Spinal cord (tissue), 10 donors: Measurements from ENCODE around the gene DDX28. TPM values are rescaled to one million over a fixed set of nuclear protein-coding genes. Genes with fewer than 3 reads are reported as not detected.

Experiments used
- DNase-seq, 6 donors: peaks; one replicate each; pipeline versions ENCODE4 v3.0.0 to v3.0.0-alpha.2; 2013 to 2015; ENCODE audit warnings: low spot score in 6 of 6, low read depth in 4 of 6
- H3K27ac ChIP-seq: one replicate; pipeline ENCODE4 v1.5.1; 2013; ENCODE audit warnings: low read depth, low read length, control low read depth
- H3K27me3 ChIP-seq: one replicate; pipeline ENCODE4 v1.6.1; 2013; ENCODE audit warnings: low read length; ENCODE audit not compliant: control insufficient read depth, insufficient read depth
- H3K36me3 ChIP-seq: one replicate; pipeline ENCODE4 v1.6.1; 2013; ENCODE audit warnings: low read length; ENCODE audit not compliant: control insufficient read depth, insufficient read depth
- H3K4me1 ChIP-seq: one replicate; pipeline ENCODE4 v1.6.1; 2013; ENCODE audit warnings: low read length; ENCODE audit not compliant: control insufficient read depth, insufficient read depth
- H3K4me3 ChIP-seq: one replicate; pipeline ENCODE4 v1.5.1; 2013; ENCODE audit warnings: low read depth, low read length, control low read depth
- H3K9me3 ChIP-seq: one replicate; pipeline ENCODE4 v1.6.1; 2013; ENCODE audit warnings: low read length; ENCODE audit not compliant: control insufficient read depth, insufficient read depth
- WGBS: methylation state at CpG from one replicate; pipeline ENCODE4 v1.1.5; 2013; ENCODE audit warnings: missing lambda C conversion rate; ENCODE audit not compliant: insufficient coverage; 5-methylcytosine and 5-hydroxymethylcytosine counted together
- long read RNA-seq, 4 donors: transcript quantifications; one replicate each; lab custom pipeline, GENCODE V29; 2026
- polyA plus RNA-seq, 2 donors: library from polyadenylated mRNA; unstranded; fragments of 120-200 nt; gene quantifications; one replicate each; pipeline ENCODE4 v1.2.1, GENCODE V29; 2013; ENCODE audit not compliant: insufficient read length in 2 of 2
- total RNA-seq, 2 donors: library from RNA; depleted of rRNA in 1 of 2; stranded (reverse); fragments of 120-200 nt in 1 of 2; fragments of >200 nt in 1 of 2; gene quantifications; one replicate each; pipeline versions ENCODE4 v1.2.3 to v1.2.4, GENCODE V29; 2013 to 2014
- donor health status: healthy.

Gene DDX28, protein sequence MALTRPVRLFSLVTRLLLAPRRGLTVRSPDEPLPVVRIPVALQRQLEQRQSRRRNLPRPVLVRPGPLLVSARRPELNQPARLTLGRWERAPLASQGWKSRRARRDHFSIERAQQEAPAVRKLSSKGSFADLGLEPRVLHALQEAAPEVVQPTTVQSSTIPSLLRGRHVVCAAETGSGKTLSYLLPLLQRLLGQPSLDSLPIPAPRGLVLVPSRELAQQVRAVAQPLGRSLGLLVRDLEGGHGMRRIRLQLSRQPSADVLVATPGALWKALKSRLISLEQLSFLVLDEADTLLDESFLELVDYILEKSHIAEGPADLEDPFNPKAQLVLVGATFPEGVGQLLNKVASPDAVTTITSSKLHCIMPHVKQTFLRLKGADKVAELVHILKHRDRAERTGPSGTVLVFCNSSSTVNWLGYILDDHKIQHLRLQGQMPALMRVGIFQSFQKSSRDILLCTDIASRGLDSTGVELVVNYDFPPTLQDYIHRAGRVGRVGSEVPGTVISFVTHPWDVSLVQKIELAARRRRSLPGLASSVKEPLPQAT
- 1 to 10 TPM; 6.9 to 7.4 TPM for total RNA-seq
- 1 to 10 TPM; 8.2 to 9.7 TPM for polyA plus RNA-seq
- long read RNA-seq, donor 1, transcript DDX28-201 (1 exons, 2,169 nt), result major isoform, 8 of 8 reads
- long read RNA-seq, donor 1, partial matches to known transcripts, result 0 of 8 reads
- long read RNA-seq, donor 1, other reads (novel, unspliced or antisense), result 0 of 8 reads
- long read RNA-seq, donor 2, partial matches to known transcripts, result 0 of 2 reads
- long read RNA-seq, donor 2, other reads (novel, unspliced or antisense), result 0 of 2 reads
- long read RNA-seq, donor 3, partial matches to known transcripts, result 0 of 4 reads
- long read RNA-seq, donor 3, other reads (novel, unspliced or antisense), result 0 of 4 reads
- long read RNA-seq, donor 4, transcript DDX28-201 (1 exons, 2,169 nt), result major isoform, 13 of 13 reads
- long read RNA-seq, donor 4, partial matches to known transcripts, result 0 of 13 reads
- long read RNA-seq, donor 4, other reads (novel, unspliced or antisense), result 0 of 13 reads

DNA sequence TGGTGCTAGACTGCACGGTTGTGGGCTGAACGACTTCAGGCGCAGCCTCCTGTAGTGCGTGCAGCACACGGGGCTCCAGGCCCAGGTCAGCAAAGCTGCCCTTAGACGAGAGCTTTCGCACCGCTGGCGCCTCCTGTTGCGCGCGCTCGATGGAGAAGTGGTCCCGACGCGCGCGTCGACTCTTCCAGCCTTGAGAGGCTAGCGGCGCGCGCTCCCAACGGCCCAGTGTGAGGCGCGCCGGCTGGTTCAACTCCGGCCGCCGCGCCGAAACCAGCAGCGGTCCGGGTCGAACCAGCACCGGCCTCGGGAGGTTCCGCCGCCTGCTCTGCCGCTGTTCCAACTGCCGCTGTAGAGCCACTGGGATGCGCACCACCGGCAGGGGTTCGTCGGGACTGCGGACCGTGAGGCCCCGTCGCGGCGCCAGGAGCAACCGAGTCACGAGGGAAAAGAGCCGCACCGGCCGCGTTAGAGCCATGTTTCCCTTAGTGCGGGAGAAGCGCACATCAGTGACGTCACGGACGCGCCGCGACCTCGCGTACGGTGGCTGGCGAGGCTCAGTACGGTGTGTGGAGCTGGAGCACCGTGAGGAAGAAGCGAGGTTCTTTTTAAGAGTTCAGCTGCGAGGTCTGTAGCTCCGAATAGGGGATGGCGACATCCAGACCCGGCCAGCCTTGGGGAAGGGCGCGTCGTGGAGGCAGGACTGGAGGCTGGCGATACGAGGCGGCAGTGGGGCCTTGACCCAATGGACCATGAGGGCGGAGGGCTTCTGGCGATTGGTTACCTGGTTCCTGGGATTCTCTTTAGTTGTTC lies at the start of gene DDX28, which contains the start of gene DUS2:
Gene DDX28, minus strand, starts transcription at position 505 of the 810 bp plus-strand sequence. Its CDS starts 30 bp downstream, at position 475.
Gene DUS2, plus strand, starts transcription at position 557 of the 810 bp plus-strand sequence. CDS start 14,740 bp downstream, outside the sequence.
- under 1% methylated on average over 84 of the region's 84 CpGs for WGBS

DNA sequence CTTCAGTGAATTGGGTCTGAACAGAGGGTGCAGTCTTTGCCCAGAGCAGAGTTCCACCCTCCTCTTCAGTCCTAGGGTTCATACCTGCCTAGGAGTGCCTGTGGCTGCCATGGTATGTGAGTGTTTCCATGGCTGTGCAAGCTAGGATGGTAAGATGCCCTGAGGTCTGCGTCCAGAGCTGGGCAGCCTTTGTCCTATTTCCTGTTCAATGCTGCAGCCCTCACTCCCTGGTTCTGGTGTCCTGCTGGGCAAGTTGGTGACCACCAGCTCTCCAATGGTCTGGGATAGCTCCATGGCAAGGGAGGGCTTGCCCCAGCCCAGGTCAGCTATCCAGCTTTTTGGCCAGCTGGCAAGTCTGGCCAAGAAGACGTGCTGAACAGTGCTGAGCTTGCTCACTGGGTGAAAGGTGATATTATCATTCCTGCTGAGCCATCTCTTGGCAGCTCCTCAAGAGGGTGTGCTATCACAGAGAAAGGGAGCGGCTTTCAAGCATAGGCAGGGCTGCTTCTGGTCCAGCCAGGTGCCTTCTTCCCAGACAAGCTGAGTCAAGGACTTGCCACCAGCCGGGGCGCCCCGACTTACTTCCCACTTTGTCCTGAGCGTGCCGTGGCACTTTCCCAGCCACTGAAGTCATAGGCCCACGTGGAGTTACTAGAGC lies 49.1 kb upstream of the DDX28 start:
- 89% methylated on average over 6 of the region's 9 CpGs for WGBS

More for the DNA sequence above, at the start of gene DDX28, which contains the start of gene DUS2:
- Histone ChIP-seq H3K27ac (peak within 1 kb of the TSS; percentile 80), H3K9me3 (no peaks in the 10 kb centered on the region), H3K4me1 (peaks cover 24% of the 10 kb centered on the region), H3K36me3 (peaks cover 24% of the 10 kb centered on the region), H3K4me3 (peak within 1 kb of the TSS; percentile 97), H3K27me3 (no peaks in the 10 kb centered on the region)
- peak; percentile 88 to 98 (median 92) for DNase-seq

GRCh38 chr16:68071518-68071901 lies 48.5 kb upstream of the DDX28 start:
- DNase-seq, result no peak
- H3K4me1 ChIP-seq, result no peaks in the 10 kb centered on the region
- no CpG with 5 or more reads among the region's 1 CpG for WGBS
- H3K27me3 ChIP-seq, result no peaks in the 10 kb centered on the region
- no peak overlapping the region for H3K4me3 ChIP-seq
- H3K27ac ChIP-seq, result no peak overlapping the region
- H3K9me3 ChIP-seq, result no peaks in the 10 kb centered on the region
- peaks cover 76% of the 10 kb centered on the region for H3K36me3 ChIP-seq

More for the DNA sequence above, 49.1 kb upstream of the DDX28 start:
- H3K27me3 ChIP-seq, result no peaks in the 10 kb centered on the region
- H3K9me3 ChIP-seq, result no peaks in the 10 kb centered on the region
- no peak overlapping the region for H3K4me3 ChIP-seq
- H3K4me1 ChIP-seq, result no peaks in the 10 kb centered on the region
- DNase-seq, result peak in 1 of 6 donors; percentile 63
- H3K27ac ChIP-seq, result no peak overlapping the region
- peaks cover 81% of the 10 kb centered on the region for H3K36me3 ChIP-seq

DNA sequence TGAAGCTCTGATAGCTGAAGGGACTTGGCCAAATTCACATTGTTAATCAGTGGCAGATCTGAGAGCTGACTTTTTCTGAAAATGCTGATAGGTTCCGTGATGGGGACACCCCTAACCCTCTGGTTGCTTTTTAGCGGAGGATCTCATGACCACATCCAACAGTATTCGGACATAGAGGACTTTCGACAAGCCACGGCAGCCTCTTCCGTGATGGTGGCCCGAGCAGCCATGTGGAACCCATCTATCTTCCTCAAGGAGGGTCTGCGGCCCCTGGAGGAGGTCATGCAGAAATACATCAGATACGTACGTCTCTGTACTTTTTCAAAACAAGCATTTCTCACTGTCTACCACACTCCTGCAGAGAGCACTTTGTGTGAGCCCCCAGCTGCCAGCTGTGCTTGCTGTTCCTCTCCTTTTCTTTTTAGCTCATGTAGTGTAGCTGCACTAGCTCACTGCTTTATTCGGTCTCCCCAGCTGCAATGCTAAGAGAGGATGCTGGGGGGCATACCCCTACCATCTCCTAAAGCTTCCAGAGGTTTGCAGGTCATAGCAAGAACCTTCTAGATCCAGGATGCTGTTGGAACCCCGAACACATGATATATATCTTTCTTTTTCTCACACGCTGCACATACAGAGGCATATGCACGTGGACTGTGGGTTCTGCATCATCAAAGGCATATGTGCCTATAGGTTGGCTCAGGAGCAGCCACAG lies 47.9 kb upstream of the DDX28 start:
- no peak for DNase-seq
- H3K4me1 ChIP-seq, result no peaks in the 10 kb centered on the region

DNA sequence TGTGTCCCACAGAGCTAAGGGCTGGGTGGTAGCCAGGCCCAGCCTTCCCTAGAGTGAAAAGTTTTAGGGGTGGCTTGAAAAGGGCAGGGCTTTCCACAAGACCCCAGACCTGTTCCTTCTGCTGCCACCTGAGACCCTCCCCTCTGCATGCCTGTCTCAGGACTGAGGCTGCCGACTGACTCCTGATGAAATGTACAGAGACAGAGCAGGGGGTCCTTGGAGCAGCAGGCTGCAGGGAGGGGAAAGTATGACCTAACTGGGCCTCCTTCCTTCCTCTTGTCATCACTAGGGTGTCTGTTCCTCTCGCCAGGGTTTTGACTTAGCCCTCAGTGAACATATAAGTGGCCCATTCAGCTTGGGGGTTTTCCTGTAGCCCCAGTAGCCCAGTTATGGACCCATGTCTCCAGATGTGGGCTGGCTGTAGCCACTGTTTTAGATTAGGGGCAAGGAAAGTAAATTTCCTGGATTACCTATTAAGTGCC lies 47.3 kb upstream of the DDX28 start:
- no peak for DNase-seq
- peaks cover 64% of the 10 kb centered on the region for H3K36me3 ChIP-seq
- no CpG with 5 or more reads among the region's 2 CpGs for WGBS

More for the DNA sequence above, 47.9 kb upstream of the DDX28 start:
- 74% methylated on average over 12 of the region's 14 CpGs for WGBS
- Histone ChIP-seq H3K4me3 (no peak overlapping the region), H3K27ac (no peak overlapping the region), H3K27me3 (no peaks in the 10 kb centered on the region), H3K9me3 (no peaks in the 10 kb centered on the region), H3K36me3 (peaks cover 71% of the 10 kb centered on the region)

GRCh38 chr16:68069511-68070248 lies 46.6 kb upstream of the DDX28 start:
- no peaks in the 10 kb centered on the region for H3K9me3 ChIP-seq

More for the DNA sequence above, 47.3 kb upstream of the DDX28 start:
- Histone ChIP-seq H3K4me3 (no peak overlapping the region), H3K27me3 (no peaks in the 10 kb centered on the region), H3K4me1 (no peaks in the 10 kb centered on the region), H3K27ac (no peak overlapping the region), H3K9me3 (no peaks in the 10 kb centered on the region)

GRCh38 chr16:68068926-68069325 lies 45.9 kb upstream of the DDX28 start:
- DNase-seq, result no peak
- WGBS, result 92% methylated on average over 4 of the region's 9 CpGs
- no peak overlapping the region for H3K27ac ChIP-seq
- H3K36me3 ChIP-seq, result peaks cover 51% of the 10 kb centered on the region
- H3K9me3 ChIP-seq, result no peaks in the 10 kb centered on the region
- no peak overlapping the region for H3K4me3 ChIP-seq
- H3K27me3 ChIP-seq, result no peaks in the 10 kb centered on the region
- no peaks in the 10 kb centered on the region for H3K4me1 ChIP-seq

More at GRCh38 chr16:68069511-68070248, 46.6 kb upstream of the DDX28 start:
- Histone ChIP-seq H3K27me3 (no peaks in the 10 kb centered on the region), H3K4me3 (no peak overlapping the region), H3K36me3 (peaks cover 58% of the 10 kb centered on the region), H3K4me1 (no peaks in the 10 kb centered on the region), H3K27ac (no peak overlapping the region)
- DNase-seq, result no peak
- WGBS, result 88% methylated on average over 5 of the region's 7 CpGs
